HL-60 (cell line): ENCODE data around the gene YARS2.

ENCODE experiments used
- DNase-seq, 2 experiments: peaks; one replicate each; pipeline ENCODE4 v3.0.0-alpha.2; 2010 to 2020; ENCODE audit warnings: low read depth in 1 of 2, low spot score in 1 of 2
- H3K27ac ChIP-seq: fragments of 250-450 bp; sonication (Bioruptor Pico); replicated peaks from 2 replicates; pipeline ENCODE4 v1.5.1; 2020; ENCODE audit warnings: mild to moderate bottlenecking, moderate library complexity
- H3K27me3 ChIP-seq: fragments of 250-450 bp; sonication (Bioruptor Pico); 2 replicates; pipeline ENCODE4 v1.5.1; 2021; ENCODE audit warnings: mild to moderate bottlenecking, moderate library complexity; ENCODE audit not compliant: insufficient read depth, poor library complexity, severe bottlenecking
- H3K4me3 ChIP-seq: replicated peaks from 2 replicates; pipeline ENCODE4 v1.5.1; 2011; ENCODE audit warnings: mild to moderate bottlenecking, control low read depth, low read length; ENCODE audit not compliant: insufficient read depth
- GABPA ChIP-seq: IDR thresholded peaks from 2 replicates; pipeline ENCODE4 v1.6.1; 2012; ENCODE audit warnings: low read depth
- POLR2AphosphoS5 ChIP-seq: IDR thresholded peaks from 2 replicates; pipeline ENCODE4 v1.6.1; 2012; ENCODE audit warnings: low read depth
- REST ChIP-seq: IDR thresholded peaks from 2 replicates; pipeline ENCODE4 v1.6.1; 2012; ENCODE audit warnings: low read depth; ENCODE audit not compliant: insufficient replicate concordance
- SPI1 ChIP-seq: IDR thresholded peaks from 2 replicates; pipeline ENCODE4 v1.6.1; 2012; ENCODE audit warnings: low read depth, mild to moderate bottlenecking, borderline replicate concordance
- TF ChIP-seq, protein P1 (sequence below): IDR thresholded peaks from one replicate; pipeline ENCODE4 v1.5.1; 2011; ENCODE audit warnings: low read length, control low read depth, inconsistent platforms; ENCODE audit not compliant: insufficient read depth

The YARS2 gene

DNA sequence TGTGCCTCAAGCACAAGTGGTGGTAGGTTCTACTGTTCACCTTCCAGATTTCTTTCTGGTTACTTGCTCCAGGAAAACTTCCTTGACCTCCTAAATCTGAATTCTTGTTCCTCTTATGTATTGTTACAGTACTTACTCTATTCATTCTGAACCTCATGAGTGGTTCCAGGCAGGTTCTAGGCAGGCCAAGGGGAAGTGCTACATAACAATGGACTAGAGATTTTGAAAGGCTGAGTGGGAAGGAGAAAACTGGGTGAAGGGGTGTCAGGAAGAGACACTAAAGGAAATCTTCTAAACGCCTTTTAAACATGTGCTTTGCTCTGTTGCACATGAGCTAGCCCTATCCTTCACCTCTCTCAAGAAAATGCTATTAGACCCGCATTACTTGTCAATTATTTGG lies 1.6 kb downstream of the YARS2 start:
- DNase-seq: peak in 1 of 2 experiments; percentile 28
- Histone ChIP-seq H3K4me3 (peak overlapping the region; percentile 91), H3K27ac (peak overlapping the region; percentile 29), H3K27me3 (no peaks in the 10 kb centered on the region)
- peak; percentile 75 for TF ChIP-seq SPI1
- TF ChIP-seq, protein P1, sequence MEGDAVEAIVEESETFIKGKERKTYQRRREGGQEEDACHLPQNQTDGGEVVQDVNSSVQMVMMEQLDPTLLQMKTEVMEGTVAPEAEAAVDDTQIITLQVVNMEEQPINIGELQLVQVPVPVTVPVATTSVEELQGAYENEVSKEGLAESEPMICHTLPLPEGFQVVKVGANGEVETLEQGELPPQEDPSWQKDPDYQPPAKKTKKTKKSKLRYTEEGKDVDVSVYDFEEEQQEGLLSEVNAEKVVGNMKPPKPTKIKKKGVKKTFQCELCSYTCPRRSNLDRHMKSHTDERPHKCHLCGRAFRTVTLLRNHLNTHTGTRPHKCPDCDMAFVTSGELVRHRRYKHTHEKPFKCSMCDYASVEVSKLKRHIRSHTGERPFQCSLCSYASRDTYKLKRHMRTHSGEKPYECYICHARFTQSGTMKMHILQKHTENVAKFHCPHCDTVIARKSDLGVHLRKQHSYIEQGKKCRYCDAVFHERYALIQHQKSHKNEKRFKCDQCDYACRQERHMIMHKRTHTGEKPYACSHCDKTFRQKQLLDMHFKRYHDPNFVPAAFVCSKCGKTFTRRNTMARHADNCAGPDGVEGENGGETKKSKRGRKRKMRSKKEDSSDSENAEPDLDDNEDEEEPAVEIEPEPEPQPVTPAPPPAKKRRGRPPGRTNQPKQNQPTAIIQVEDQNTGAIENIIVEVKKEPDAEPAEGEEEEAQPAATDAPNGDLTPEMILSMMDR: no peak

DNA sequence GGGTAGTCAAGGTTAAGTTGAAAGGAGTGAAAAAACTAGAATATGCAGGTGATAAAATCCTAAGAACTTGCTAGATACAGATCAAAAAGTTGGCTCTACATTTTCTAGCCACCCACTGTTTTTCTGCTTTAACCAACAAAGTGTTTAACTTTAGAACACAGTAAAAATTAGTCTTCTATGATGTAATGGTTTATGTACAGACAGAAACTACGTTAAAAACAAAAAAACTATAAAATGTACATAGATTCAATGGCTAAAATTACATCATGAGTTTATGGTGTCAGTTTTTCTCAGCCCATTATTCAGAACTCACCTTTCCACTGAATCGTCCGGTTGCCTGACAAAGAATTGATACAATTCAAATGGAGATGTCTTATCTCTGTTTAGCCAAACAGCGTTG lies 2.1 kb downstream of the YARS2 start:
- TF ChIP-seq GABPA: no peak
- H3K27me3 ChIP-seq: no peaks in the 10 kb centered on the region
- DNase-seq: no peak
- peak overlapping the region; percentile 91 for H3K4me3 ChIP-seq
- H3K27ac ChIP-seq: no peak overlapping the region

DNA sequence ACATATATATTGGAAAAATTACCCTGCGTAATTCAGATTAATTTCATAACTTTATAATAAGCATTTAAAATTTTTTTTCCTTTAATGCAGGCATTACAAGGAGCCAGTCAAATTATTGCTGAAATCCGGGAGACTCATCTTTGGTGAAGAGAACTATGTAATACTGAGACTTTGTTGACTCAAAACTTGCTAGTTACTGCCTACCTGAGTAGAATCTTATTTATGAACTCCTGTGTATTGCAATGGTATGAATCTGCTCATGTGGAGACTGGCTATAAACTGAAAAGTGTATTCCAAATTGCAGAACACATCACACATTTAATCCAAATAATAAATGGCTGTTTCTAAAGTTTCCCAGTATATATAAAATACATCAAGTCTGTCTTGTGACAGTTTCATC lies 12.4 kb downstream of the YARS2 start:
- TF ChIP-seq GABPA: no peak
- no peak overlapping the region for H3K27ac ChIP-seq
- no peak for DNase-seq
- H3K27me3 ChIP-seq: no peaks in the 10 kb centered on the region
- H3K4me3 ChIP-seq: no peak overlapping the region

GRCh38 chr12:32742133-32742532 lies 13.6 kb downstream of the YARS2 start:
- DNase-seq: no peak
- TF ChIP-seq REST: no peak
- no peak for TF ChIP-seq SPI1
- no peak for TF ChIP-seq POLR2AphosphoS5
- TF ChIP-seq GABPA: no peak
- TF ChIP-seq, protein P1: no peak
- Histone ChIP-seq H3K27ac (no peak overlapping the region), H3K27me3 (no peaks in the 10 kb centered on the region), H3K4me3 (no peak overlapping the region)

DNA sequence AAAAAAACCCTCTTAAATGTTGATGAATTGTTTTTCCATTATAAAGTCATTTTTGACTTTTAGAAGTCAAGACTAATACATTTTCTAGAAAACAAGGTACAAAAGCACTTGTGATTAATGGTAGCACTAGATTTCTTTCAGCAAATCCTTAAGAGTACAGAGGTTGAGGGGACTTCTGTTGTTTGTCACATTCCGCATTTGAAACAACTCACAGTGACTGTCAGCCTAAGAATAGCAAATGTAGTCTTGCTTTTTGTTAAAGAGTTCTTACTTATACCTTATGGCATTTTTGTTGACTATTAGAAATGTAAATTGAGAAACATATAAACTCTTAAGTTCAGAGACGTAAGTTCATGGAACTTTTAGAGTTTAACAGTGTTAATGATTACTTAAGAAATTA lies 16.4 kb downstream of the YARS2 start:
- DNase-seq: no peak
- Histone ChIP-seq H3K4me3 (no peak overlapping the region), H3K27ac (no peak overlapping the region), H3K27me3 (no peaks in the 10 kb centered on the region)
- no peak for TF ChIP-seq REST
- TF ChIP-seq SPI1: no peak
- TF ChIP-seq, protein P1: no peak
- TF ChIP-seq GABPA: no peak
- TF ChIP-seq POLR2AphosphoS5: no peak
